ENCODE measurements around the gene CYCS. TPM values are rescaled to one million over a fixed set of nuclear protein-coding genes. Genes with fewer than 3 reads are reported as not detected.

CYCS gene
- total and polyA plus RNA-seq, 9 donors: 89.7 to 156 (median 148) TPM

DNA sequence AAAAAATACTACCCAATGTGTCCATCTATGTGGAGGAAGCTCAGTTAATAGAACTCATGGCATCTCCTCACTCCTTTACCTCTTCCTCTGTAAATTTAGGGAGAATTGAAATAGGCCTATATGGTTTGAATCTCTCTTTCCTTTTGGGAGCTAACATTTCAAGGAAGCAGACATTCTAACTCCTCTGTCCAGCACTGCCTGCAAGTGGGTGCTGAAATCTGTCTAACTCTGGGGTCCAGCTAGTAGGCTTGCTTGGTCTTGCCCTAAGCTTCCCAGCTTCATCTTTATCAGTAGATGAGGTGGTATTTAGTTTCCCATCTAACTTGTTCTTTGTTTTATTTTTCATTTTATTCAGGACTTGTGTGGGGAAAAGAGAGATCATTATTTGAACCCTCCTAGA is 23.2 kb downstream of the CYCS start:
- Histone ChIP-seq H3K36me3 (ENCODE audit: control insufficient read depth, insufficient read depth, low read length) (no peaks in the 10 kb centered on the region), H3K27me3 (ENCODE audit: control insufficient read depth, insufficient read depth, low read length) (no peaks in the 10 kb centered on the region), H3K4me1 (ENCODE audit: control insufficient read depth, insufficient read depth, low read length) (no peaks in the 10 kb centered on the region), H3K27ac (ENCODE audit: low read length) (no peak overlapping the region), H3K4me3 (ENCODE audit: low read length) (no peak overlapping the region), H3K9me3 (replicated peaks; ENCODE audit: control insufficient read depth, low read depth, low read length) (no peaks in the 10 kb centered on the region)
- no peak for DNase-seq

DNA sequence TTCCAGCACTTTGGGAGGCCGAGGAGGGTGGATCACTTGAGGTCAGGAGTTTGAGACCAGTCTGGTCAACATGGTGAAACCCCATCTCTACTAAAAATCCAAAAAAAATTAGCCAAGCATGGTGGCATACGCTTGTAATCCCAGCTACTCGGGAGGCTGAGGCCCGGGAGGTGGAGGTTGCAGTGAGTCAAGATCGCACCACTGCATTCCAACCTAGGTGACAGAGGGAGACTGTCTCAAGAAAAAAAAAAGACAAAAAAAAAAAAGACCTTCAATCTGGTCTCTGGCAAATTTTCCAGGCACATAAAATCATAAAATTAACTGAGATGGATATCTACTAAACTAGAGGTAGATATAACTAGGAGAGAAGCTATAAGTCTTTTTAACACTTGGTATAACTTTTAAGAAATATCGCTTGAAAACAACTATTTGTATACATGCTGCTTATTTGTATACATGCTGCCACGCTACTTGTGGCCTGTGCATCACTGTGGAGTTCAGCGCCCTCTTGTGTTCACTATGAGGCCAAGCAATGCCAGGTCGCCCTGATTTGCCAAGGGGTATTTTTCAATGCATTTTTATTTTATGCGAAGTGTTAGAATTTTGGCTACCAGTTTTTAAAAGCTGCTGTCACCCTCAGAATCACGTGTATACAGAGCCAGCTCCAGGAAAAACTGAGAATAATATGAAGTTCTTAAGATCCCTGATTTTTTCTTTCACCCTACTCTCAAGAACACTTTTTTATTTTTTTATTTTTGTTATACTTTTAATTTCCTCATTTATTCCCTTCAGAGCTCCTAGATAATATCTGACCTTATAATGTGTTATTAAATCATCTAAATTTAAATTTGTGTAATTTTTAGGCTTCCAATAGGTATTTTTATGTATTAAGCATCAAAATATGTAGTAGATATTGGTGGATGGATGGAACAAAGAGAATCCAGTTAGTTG is 26.7 kb downstream of the CYCS start:
- Histone ChIP-seq H3K9me3 (replicated peaks; ENCODE audit: control insufficient read depth, low read depth, low read length) (no peaks in the 10 kb centered on the region), H3K4me3 (ENCODE audit: low read length) (no peak overlapping the region), H3K4me1 (ENCODE audit: control insufficient read depth, insufficient read depth, low read length) (no peaks in the 10 kb centered on the region), H3K27me3 (ENCODE audit: control insufficient read depth, insufficient read depth, low read length) (no peaks in the 10 kb centered on the region), H3K36me3 (ENCODE audit: control insufficient read depth, insufficient read depth, low read length) (no peaks in the 10 kb centered on the region), H3K27ac (ENCODE audit: low read length) (no peak overlapping the region)
- WGBS (ENCODE audit: insufficient coverage): no CpG with 5 or more reads among the region's 11 CpGs
- peak; percentile 47 for DNase-seq

DNA sequence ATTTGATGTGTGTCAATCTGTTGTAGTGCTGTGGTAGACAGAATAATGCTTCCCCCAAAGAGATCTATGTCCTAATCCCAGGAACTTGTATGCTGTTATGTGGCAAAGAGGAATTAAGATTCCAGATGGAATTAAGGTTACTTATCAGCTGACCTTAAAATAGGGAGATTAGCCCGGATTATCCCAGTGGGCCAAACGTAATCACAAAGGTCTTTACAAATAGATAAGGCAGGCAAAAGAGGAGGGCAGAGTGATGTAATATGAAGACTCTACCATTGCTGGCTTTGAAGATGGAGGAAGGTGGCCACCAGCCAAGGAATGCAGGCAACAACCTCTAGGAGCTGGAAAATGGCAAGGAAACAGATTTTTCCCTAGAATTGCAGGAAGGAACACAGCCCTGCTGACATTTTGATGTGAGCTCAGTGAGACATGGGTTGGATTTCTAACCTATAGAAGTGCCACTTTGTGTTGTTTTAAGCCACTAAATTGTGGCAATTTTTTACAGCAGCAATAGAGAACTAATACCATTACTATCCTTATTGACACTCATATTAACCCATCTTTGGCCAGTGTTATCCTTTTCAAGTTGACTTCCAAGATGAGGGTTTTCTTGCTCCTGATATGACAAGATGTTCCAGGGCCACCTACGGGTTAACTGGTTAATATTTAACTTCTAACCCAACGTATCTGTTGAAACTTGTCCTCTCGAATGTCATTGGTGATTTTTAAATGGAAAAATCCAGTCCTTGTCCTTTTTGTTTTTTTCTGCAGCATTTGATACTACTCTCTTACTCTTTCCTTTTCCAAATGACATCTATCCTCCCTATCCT is 29.3 kb downstream of the CYCS start:
- H3K27me3 ChIP-seq (ENCODE audit: control insufficient read depth, insufficient read depth, low read length): no peaks in the 10 kb centered on the region
- no peaks in the 10 kb centered on the region for H3K4me1 ChIP-seq (ENCODE audit: control insufficient read depth, insufficient read depth, low read length)
- H3K4me3 ChIP-seq (ENCODE audit: low read length): no peak overlapping the region
- DNase-seq: no peak
- 74% methylated on average over 2 of the region's 5 CpGs for WGBS (ENCODE audit: insufficient coverage)
- H3K27ac ChIP-seq (ENCODE audit: low read length): no peak overlapping the region
- no peaks in the 10 kb centered on the region for H3K36me3 ChIP-seq (ENCODE audit: control insufficient read depth, insufficient read depth, low read length)
- H3K9me3 ChIP-seq (replicated peaks; ENCODE audit: control insufficient read depth, low read depth, low read length): no peaks in the 10 kb centered on the region

DNA sequence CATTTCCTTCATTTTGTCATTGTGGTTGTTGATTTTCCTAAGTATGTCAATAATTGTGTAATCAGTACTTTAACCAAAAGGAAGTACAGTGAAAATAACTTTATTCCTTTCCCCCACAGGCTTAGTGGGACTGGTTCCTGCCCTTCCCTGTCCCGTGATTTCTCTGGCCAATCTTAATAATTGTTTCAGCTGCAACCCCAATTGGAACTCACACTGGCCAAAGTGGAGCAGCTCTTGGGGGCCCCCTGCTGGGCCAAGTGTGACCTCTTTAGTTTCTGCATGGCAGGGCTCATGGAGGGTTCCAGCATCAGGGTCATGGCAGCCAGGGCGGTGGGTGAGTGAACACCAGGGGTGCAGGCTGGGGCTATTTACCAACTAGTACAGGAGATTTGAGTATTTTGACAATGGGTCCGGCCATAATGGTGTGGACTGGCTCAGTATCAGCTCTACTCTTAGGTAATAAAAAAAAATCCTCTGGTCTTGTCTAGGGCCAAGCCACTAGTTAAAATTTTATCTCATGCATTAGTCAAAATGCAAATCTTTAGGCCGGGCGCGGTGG is 31.7 kb downstream of the CYCS start:
- DNase-seq: peak; percentile 46
- Histone ChIP-seq H3K36me3 (ENCODE audit: control insufficient read depth, insufficient read depth, low read length) (no peaks in the 10 kb centered on the region), H3K4me1 (ENCODE audit: control insufficient read depth, insufficient read depth, low read length) (no peaks in the 10 kb centered on the region), H3K27ac (ENCODE audit: low read length) (no peak overlapping the region), H3K27me3 (ENCODE audit: control insufficient read depth, insufficient read depth, low read length) (no peaks in the 10 kb centered on the region), H3K4me3 (ENCODE audit: low read length) (no peak overlapping the region), H3K9me3 (replicated peaks; ENCODE audit: control insufficient read depth, low read depth, low read length) (no peaks in the 10 kb centered on the region)
- no CpG with 5 or more reads among the region's 6 CpGs for WGBS (ENCODE audit: insufficient coverage)

DNA sequence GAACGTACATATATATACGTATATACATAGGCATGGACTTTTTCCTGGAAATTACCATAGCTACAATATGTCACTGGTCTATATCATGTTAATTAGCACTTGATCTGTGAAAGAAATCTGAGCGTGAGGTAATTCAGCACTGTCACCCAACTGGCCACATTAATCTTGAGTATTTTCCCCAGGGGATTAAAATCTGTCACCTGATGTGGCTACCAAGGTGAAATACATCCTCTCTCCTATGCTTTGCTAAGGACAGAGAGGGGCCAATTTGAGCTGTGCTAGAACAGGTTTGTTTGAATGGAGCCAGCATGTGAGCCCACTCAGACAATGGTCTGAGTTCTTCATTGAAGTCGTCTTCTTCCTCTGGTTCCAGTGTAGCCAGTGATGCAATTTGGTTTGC is 33.3 kb downstream of the CYCS start:
- H3K27ac ChIP-seq (ENCODE audit: low read length): no peak overlapping the region
- WGBS (ENCODE audit: insufficient coverage): 75% methylated on average over 1 of the region's 4 CpGs
- H3K4me3 ChIP-seq (ENCODE audit: low read length): no peak overlapping the region
- H3K27me3 ChIP-seq (ENCODE audit: control insufficient read depth, insufficient read depth, low read length): no peaks in the 10 kb centered on the region
- no peaks in the 10 kb centered on the region for H3K4me1 ChIP-seq (ENCODE audit: control insufficient read depth, insufficient read depth, low read length)
- DNase-seq: no peak
- no peaks in the 10 kb centered on the region for H3K36me3 ChIP-seq (ENCODE audit: control insufficient read depth, insufficient read depth, low read length)
- H3K9me3 ChIP-seq (replicated peaks; ENCODE audit: control insufficient read depth, low read depth, low read length): no peaks in the 10 kb centered on the region

DNA sequence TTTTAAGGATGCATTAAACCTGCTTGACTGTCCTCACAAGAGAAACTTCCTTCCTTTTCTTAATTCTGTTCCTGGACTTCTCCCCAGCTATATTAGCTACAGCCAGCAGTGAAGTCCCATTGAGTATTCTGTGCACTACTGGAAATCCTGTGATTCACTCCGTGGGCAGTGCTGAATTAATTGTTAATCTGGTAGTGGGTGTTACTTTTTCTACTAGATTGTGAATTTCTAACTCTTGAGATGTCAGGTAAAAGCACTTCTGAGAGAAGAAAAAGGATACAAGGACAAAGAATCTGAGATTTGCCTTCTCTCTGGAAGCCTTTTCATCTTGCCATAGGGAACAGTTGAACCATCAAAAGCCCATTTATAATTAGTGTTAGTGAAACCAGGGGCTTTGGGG is 33.9 kb downstream of the CYCS start:
- Histone ChIP-seq H3K4me1 (ENCODE audit: control insufficient read depth, insufficient read depth, low read length) (no peaks in the 10 kb centered on the region), H3K36me3 (ENCODE audit: control insufficient read depth, insufficient read depth, low read length) (no peaks in the 10 kb centered on the region), H3K4me3 (ENCODE audit: low read length) (no peak overlapping the region), H3K27me3 (ENCODE audit: control insufficient read depth, insufficient read depth, low read length) (no peaks in the 10 kb centered on the region), H3K9me3 (replicated peaks; ENCODE audit: control insufficient read depth, low read depth, low read length) (no peaks in the 10 kb centered on the region), H3K27ac (ENCODE audit: low read length) (no peak overlapping the region)
- no CpG with 5 or more reads among the region's 1 CpG for WGBS (ENCODE audit: insufficient coverage)
- DNase-seq: peak; percentile 17

DNA sequence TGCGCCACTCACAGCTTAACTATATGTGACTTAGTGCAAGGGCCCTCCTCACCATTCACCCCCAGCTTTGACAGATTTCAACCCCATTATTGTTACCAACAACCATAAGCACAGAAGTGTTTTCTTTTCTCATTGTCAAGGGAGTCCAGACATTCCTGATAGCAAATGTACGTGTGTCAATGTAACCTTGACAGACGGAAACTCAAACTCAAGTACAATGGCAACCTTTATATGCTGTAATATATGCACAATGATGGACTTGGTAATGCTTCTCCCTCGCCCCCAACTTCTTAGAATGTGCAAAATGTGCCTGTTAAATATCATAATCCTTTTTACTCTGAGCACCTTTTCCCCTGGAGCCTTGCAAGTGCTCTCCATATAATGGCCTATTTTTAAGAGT is 34.7 kb downstream of the CYCS start:
- H3K36me3 ChIP-seq (ENCODE audit: control insufficient read depth, insufficient read depth, low read length): no peaks in the 10 kb centered on the region
- no peaks in the 10 kb centered on the region for H3K9me3 ChIP-seq (replicated peaks; ENCODE audit: control insufficient read depth, low read depth, low read length)
- no CpG with 5 or more reads among the region's 4 CpGs for WGBS (ENCODE audit: insufficient coverage)
- no peak overlapping the region for H3K4me3 ChIP-seq (ENCODE audit: low read length)
- H3K27ac ChIP-seq (ENCODE audit: low read length): no peak overlapping the region
- DNase-seq: no peak
- no peaks in the 10 kb centered on the region for H3K27me3 ChIP-seq (ENCODE audit: control insufficient read depth, insufficient read depth, low read length)
- no peaks in the 10 kb centered on the region for H3K4me1 ChIP-seq (ENCODE audit: control insufficient read depth, insufficient read depth, low read length)

DNA sequence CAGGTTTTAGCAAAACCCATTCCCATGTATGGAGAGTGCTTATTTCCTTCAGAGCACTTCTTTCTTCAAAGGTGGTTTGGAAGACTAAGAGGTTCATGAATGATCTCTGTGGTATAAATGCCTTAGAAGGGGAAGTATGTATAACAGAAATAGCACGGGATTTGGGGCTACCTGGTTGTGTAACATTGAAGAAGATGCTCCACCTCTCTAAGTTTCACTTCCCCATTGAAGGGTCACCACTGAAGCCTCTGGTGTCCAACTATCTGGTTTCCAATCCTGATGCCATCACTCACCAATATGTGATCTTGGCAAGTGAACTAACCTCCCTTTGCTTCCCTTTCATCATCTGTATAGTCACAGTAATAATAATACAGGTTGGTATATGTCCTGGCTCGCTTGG is 37.2 kb downstream of the CYCS start:
- Histone ChIP-seq H3K27ac (ENCODE audit: low read length) (no peak overlapping the region), H3K27me3 (ENCODE audit: control insufficient read depth, insufficient read depth, low read length) (no peaks in the 10 kb centered on the region), H3K4me3 (ENCODE audit: low read length) (no peak overlapping the region), H3K36me3 (ENCODE audit: control insufficient read depth, insufficient read depth, low read length) (no peaks in the 10 kb centered on the region), H3K4me1 (ENCODE audit: control insufficient read depth, insufficient read depth, low read length) (no peaks in the 10 kb centered on the region), H3K9me3 (replicated peaks; ENCODE audit: control insufficient read depth, low read depth, low read length) (no peaks in the 10 kb centered on the region)
- no peak for DNase-seq
- WGBS (ENCODE audit: insufficient coverage): no CpG with 5 or more reads among the region's 2 CpGs

DNA sequence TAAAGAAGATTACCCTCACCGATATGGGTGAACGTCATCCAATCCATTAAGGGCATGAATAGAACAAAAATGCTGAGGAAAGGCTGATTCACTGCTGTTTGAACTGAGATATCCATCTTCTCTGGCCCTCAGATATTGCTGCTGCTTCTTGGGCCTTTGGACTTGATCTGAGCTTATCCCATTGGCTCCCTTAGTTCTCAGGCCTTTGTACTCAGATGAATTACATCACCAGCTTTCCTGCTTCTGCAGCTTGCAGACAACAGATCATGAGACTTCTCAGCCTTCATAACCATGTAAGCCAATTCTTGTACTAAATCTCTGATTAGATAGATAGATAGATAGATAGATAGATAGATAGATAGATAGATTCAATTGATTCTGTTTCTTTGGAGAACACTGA is 40.2 kb downstream of the CYCS start:
- no peak overlapping the region for H3K27ac ChIP-seq (ENCODE audit: low read length)
- no peak overlapping the region for H3K4me3 ChIP-seq (ENCODE audit: low read length)
- H3K4me1 ChIP-seq (ENCODE audit: control insufficient read depth, insufficient read depth, low read length): no peaks in the 10 kb centered on the region
- DNase-seq: no peak
- H3K36me3 ChIP-seq (ENCODE audit: control insufficient read depth, insufficient read depth, low read length): no peaks in the 10 kb centered on the region
- no peaks in the 10 kb centered on the region for H3K9me3 ChIP-seq (replicated peaks; ENCODE audit: control insufficient read depth, low read depth, low read length)
- WGBS (ENCODE audit: insufficient coverage): 80% methylated on average over 1 of the region's 2 CpGs
- no peaks in the 10 kb centered on the region for H3K27me3 ChIP-seq (ENCODE audit: control insufficient read depth, insufficient read depth, low read length)

DNA sequence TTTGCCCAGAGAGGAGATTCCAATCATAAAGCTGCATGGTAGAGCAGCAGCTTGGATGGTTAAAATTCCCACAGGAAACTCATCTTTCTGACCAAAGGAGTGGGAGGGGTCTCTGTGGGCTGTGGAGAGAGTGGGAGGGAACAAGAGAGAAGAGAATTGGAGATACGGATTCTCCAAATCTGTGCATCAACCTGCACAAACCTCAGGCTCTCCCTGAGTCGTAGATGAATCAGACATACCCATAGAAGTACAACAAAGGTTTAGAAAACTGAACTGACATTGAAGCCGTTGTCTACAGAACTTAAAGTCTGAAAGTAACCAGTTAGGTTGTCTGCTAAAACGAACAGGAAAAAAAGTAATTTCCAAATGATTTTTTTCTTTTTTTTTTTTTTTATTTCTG is 41.9 kb downstream of the CYCS start:
- Histone ChIP-seq H3K4me3 (ENCODE audit: low read length) (no peak overlapping the region), H3K9me3 (replicated peaks; ENCODE audit: control insufficient read depth, low read depth, low read length) (no peaks in the 10 kb centered on the region), H3K4me1 (ENCODE audit: control insufficient read depth, insufficient read depth, low read length) (no peaks in the 10 kb centered on the region), H3K27ac (ENCODE audit: low read length) (no peak overlapping the region), H3K27me3 (ENCODE audit: control insufficient read depth, insufficient read depth, low read length) (no peaks in the 10 kb centered on the region), H3K36me3 (ENCODE audit: control insufficient read depth, insufficient read depth, low read length) (no peaks in the 10 kb centered on the region)
- no CpG with 5 or more reads among the region's 4 CpGs for WGBS (ENCODE audit: insufficient coverage)
- DNase-seq: no peak

Measured in muscle of leg (tissue), 11 donors.